Suppressor macrophage treated with lipopolysaccharide for 4 hours (primary cell): ENCODE results near the gene PRLR.
A peak's percentile ranks its signal among the peaks of the same experiment; 100 is the strongest.
"Not testable (repeated sequence)": the region's sequence is repeated elsewhere in the genome, so short reads cannot be mapped to it uniquely, and the experiment has no call there.

ENCODE experiments used
- DNase-seq: peaks from one replicate; pipeline ENCODE4 v3.0.0-alpha.2; 2020

The PRLR gene

GRCh38 chr5:35230038-35230611 lies at the start of gene PRLR:
PRLR (minus strand) TSS chr5:35230487; CDS start chr5:35089620, 140,867 bp downstream.
- DNase-seq: peak; percentile 73

- DNase-seq: no peak
These were observed 44.7 kb upstream of the PRLR start for GRCh38 chr5:35274839-35275509.

GRCh38 chr5:35269006-35269405 lies 38.7 kb upstream of the PRLR start:
- no peak for DNase-seq

- DNase-seq: no peak
These were observed 36.0 kb upstream of the PRLR start for GRCh38 chr5:35266276-35266675.

- DNase-seq: no peak
These were observed 34.2 kb upstream of the PRLR start for GRCh38 chr5:35264509-35264908.

DNA sequence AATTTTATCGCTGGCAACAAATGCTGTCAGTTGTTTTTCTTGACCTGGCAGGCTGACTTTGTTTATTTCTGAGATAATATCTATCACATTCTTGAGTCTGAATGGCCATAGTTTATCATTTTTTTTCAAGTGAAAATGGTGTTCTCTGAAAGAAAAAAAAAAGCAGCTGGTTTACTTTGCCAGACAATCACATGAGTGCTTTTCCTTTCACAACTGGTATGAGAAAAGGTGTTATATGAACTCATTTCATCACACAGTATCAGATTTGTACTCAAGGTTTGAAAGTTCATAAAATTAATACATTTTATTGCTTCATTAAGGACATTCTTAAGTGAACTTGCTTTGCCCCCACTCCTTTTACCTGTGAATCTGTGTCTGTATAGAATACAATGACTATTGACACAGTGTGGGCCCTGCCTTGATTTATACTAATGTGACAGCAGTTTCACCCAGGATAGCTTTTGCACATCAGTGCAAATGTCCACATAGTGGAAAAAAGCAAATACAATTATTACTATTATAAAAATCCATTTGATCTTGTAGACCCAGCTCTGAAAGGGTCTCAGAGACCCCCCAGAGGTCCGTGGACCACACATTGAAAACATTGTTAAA lies 33.1 kb upstream of the PRLR start:
- no peak for DNase-seq

DNA sequence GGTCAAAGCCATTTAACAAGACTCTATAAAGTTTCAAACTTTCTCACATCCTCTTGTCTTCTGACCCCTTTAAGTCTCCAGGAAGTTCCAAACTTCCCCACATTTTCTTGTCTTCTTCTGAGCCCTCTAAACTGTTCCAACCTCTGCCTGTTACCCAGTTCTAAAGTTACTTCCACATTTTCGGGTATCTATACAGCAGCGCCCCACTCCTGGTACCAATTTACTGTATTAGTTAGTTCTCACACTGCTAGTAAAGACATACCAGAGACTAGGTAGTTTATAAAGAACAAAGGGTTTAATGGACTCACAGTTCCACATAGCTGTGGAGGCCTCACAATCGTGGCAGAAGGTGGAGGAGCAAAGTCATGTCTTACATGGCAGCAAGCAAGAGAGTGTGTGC lies 23.3 kb upstream of the PRLR start:
- DNase-seq: no peak

GRCh38 chr5:35252963-35253362 lies 22.7 kb upstream of the PRLR start:
- DNase-seq: no peak

GRCh38 chr5:35248843-35249780 lies 18.8 kb upstream of the PRLR start:
- DNase-seq: peak; percentile 49

- no peak for DNase-seq
These were observed 17.4 kb upstream of the PRLR start for GRCh38 chr5:35247648-35248034.

DNA sequence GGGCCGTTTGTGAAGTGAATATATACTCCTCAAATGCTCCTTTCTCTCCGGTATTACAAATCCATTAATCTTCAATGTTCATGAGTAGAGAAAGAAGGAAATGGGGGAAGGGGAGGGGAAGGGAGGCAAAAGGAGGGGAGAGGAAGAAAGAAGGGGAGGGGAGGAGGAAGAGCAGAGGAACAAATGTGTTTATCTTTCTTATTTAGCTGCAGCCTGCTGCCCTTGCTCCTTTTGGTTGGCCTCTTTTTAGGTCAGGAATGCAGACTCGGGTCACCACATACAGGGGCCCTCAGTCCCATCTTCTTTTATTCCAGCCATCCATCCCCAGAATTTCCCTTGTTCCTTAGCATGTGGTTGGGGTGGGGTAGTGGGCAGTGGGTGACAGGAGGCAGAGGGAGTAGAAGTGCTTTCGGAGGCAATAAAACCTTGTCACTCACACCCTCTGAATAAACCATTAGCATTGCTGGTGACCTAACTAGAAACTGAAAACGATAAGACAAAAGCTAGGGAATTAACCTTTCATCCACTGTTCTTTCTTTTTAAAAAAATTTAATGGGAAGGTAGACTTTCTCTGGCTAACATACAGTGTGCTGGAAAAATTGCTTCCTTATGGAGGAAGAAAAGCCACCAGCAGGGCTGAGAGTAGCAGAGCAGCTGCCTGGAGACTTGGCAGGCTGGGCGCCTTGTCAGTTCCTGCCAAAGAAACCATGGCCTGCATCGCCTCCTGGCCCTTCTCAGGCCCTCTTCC lies 16.8 kb upstream of the PRLR start:
- no peak for DNase-seq

DNA sequence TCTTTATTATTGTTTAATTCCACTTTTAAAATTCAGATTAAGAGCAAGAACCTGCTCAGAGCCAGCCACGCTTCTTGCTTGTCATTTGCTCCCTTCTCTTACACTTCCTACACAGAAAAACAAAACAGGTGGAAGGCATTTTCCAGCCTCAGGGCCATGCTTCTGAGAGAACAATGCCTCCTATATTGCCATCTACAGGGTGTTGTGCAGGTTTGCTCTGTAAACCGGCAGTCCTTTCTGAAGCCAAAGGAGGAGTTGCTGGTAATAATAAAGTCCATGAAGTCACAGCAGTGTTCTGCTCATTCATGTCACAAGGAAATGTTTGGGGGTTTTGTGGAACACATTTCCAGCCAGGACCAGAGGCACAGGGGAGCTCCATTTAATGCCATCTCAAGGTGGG lies 16.1 kb upstream of the PRLR start:
- DNase-seq: no peak

DNA sequence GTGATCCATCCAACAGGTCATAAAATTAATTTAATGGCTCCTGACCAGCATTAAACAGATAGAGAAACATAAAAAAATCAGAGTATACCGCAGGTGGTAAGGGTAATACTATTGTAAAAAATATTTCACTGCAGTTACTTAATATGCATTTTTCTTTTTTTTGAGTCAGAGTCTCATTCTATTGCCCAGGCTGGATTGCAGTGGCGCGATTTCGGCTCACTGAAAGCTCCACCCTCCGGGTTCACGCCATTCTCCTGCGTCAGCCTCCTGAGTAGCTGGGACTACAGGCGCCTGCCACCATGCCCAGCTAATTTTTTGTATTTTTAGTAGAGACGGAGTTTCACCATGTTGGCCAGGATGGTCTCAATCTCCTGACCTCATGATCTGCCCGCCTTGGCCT lies 15.1 kb upstream of the PRLR start:
- DNase-seq: not testable (repeated sequence)

DNA sequence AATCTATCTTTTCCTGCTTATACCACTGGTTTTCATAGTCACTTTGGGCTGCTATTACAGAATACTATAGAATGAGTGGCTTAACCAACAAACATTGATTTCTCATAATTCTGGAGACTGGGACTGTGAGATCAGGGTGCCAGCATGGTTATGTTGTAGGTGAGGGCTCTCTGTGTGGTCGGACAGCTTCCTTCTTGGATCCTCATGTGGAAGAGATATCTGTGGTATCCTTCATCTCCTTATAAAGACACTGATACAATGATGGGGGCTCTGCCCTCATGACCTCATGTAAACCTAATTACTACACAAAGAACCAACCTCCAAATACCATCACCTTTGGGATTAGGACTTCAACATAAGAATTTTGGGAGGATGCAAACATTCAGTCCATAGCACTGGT lies 13.9 kb upstream of the PRLR start:
- DNase-seq: no peak

DNA sequence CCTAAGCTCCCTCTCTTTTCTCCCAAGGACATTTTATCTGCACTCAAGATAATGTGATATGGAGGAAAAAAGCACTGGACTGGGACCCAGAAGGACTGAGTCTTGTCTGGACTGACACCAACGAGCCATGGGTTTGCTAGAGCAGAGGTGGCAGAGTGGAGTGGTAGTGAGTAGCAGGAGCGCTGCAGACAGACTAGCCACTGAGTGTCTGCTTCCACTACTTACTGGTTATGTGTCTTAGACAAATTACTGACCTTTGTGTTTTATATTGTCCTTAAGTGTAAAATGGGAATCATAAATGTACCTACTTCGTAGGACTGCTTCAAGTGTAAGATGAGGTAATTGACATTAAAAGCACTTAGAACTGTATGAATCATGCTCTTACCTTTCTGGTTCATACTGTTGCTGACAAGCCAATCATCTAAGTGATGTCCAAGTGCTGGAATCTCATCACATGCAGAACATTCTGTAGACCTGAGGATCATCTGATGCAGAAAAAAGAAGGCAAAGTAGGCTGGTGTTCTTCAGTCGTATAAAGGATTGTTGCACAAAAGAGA lies 12.5 kb upstream of the PRLR start:
- no peak for DNase-seq

DNA sequence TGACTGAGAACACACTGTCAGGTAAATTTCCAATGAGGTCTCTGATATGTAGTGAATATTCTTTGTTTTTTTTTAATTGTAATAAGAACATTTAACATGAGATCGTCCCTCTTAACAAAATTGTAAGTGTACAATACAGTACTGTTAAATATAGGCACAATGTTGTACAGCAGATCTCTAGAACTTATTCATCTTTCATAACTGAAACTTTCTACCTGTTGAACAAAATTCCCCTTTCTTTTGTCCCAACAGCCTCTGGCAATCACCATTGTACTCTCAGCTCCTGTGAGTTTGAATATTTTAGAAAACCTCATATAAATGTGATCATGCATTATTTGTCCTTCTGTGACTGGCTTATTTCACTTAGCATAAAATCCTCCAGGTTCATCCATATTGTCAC lies 10.6 kb upstream of the PRLR start:
- DNase-seq: no peak

- DNase-seq: no peak
These were observed 9.8 kb upstream of the PRLR start for GRCh38 chr5:35239911-35240610.

DNA sequence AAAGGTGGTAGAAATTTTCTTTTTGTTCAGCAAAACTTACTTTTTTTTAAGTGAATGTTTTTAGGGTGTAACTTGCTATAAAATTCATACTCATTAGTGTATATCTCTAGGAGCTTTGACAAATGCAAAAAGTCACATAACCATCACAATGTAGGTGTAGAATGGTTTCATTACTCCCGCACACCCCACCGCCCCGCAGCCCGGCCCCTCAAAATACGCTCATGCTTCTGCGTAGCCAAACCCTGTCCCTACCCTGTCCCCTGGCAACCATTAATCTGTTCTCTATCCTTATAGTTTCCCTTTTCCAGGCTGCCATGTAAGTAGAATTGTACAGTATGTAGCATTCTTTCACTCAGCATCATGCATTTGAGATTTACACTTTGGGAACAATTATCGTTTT lies 9.2 kb upstream of the PRLR start:
- no peak for DNase-seq

DNA sequence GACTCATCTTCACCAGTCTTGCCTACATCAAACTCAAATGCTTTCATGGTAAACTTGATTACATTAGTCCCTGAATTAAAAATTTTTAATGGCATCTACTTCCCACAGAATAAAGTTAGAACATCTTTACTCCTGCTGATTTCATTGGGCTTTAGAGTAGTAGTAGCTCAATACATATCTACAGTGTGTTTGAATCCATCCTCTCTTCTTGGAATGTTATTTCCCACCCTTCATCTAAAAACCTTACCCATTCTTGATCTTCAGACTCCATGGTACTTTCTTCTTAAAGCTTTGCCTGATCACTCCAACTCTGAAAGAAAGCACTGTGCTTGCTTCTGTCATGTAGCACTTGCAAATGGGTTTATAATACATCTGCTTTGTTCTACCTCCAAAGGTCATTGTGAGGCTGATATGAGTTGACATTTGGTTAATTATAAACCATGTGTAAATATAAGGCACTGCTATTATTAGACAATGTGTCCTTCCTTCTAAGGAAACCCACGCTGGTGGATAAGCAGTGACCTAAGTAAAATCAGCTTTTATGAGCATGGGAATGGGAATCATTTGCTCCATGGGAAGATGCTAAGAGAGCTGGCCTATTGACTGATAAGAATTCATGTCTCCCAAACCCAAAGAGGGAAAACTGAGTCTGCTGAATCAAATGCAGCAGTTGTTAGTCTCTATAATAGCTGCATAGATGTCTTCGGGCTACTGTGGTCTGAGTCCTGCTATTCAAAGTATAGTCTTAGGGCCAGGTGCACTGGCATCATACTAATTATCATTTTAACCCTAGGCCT lies 7.5 kb upstream of the PRLR start:
- DNase-seq: no peak

DNA sequence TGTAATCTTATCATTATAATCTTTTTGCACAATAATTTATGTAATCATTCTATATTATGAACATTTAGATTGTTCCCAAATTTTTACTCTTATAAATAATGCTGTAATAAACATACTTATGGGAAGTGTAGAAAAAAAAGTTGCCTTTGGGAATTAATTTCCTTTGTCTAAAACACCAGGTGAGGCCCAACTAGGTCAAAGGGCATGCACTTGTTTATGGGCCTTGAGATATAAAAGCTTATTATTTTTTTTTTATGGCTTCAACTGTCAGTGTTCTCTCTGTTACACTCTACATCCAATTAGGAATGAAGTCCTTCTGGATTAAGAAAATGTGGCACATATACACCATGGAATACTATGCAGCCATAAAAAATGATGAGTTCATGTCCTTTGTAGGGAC lies 6.5 kb upstream of the PRLR start:
- DNase-seq: no peak

GRCh38 chr5:35233601-35234000 lies 3.3 kb upstream of the PRLR start:
- DNase-seq: no peak
